Measurements from ENCODE around the gene ACOT9.

DNA sequence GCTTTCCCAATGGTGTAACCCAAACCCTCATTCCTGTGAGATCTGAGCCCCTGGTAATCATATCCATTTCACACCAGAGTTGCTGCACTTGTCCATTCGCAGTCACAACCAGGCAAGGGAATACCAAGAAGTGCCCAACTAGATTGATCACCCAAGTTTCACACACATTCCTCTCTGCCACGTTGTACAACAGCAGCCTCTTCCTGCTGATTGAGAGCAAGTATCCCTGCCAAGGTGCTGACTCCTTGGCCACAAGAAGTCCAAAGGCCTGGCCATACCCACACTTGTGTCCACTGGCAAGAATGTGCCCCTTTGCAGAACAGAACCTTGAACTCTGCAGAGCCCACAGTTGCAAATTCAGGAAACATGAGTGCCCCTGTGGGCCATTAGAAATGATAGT lies 6.5 kb upstream of the ACOT9 start:
- TF ChIP-seq, protein P1, sequence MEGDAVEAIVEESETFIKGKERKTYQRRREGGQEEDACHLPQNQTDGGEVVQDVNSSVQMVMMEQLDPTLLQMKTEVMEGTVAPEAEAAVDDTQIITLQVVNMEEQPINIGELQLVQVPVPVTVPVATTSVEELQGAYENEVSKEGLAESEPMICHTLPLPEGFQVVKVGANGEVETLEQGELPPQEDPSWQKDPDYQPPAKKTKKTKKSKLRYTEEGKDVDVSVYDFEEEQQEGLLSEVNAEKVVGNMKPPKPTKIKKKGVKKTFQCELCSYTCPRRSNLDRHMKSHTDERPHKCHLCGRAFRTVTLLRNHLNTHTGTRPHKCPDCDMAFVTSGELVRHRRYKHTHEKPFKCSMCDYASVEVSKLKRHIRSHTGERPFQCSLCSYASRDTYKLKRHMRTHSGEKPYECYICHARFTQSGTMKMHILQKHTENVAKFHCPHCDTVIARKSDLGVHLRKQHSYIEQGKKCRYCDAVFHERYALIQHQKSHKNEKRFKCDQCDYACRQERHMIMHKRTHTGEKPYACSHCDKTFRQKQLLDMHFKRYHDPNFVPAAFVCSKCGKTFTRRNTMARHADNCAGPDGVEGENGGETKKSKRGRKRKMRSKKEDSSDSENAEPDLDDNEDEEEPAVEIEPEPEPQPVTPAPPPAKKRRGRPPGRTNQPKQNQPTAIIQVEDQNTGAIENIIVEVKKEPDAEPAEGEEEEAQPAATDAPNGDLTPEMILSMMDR (conservative IDR thresholded peaks at IDR 0.05): no peak
- no peak for TF ChIP-seq ZFX (IDR thresholded peaks at IDR 0.05)

Data from C4-2B (cell line).